H1 (cell line): ENCODE measurements around the gene EXOC3L1. TPM values are rescaled to one million over a fixed set of nuclear protein-coding genes. Genes with fewer than 3 reads are reported as not detected.

ENCODE experiments used
- CBX8 ChIP-seq: fragments of 300-800, 300-1000 bp; sonication (generic); IDR thresholded peaks from 2 replicates; pipeline ENCODE4 v1.7.1; 2016; ENCODE audit warnings: low read depth, low read length, borderline replicate concordance
- PHF8 ChIP-seq: fragments of 200-600 bp; sonication (generic); conservative IDR thresholded peaks from 2 replicates; pipeline ENCODE4 v1.7.1; 2012; ENCODE audit warnings: low read depth, mild to moderate bottlenecking, inconsistent platforms, low read length, moderate library complexity
- polyA plus RNA-seq, 7 experiments: library from polyadenylated mRNA; depleted of rRNA in 3 of 7; stranded (reverse) in 5 of 7; unstranded in 2 of 7; fragments of >200 nt in 5 of 7; fragments of 200-250 nt in 2 of 7; gene quantifications; 1 replicate in 5 of 7; 2 replicates in 1 of 7; 4 replicates in 1 of 7; pipeline versions ENCODE4 v1.2.1 to v1.2.3, GENCODE V29; 2011 to 2013; ENCODE audit warnings: missing spikeins in 2 of 7, mixed read lengths in 2 of 7
- total RNA-seq: library from RNA; stranded (reverse); fragmentation: NEBNext Ultra II Directional; extraction: Animal tissue kit (Norgen Biotek cat#: 25700); gene quantifications from 2 replicates; pipeline ENCODE4 v1.2.1, GENCODE V29; 2021

The EXOC3L1 gene
- total and polyA plus RNA-seq, 2 of the 8 experiments (the other 6 are each of a cell fraction or from before 2014, with no cell fraction given) = 1.3 TPM

- TF ChIP-seq CBX8 (no peak), PHF8 (no peak)
These were observed at the start of gene EXOC3L1 (continued) for GRCh38 chr16:67190041-67190440.
